HEK293T (cell line): Measurements from ENCODE around the gene UBE2G1.
A peak's percentile ranks its signal among the peaks of the same experiment; 100 is the strongest.
"Not testable (repeated sequence)": the region's sequence is repeated elsewhere in the genome, so short reads cannot be mapped to it uniquely, and the experiment has no call there.

Experiments
- CTCF ChIA-PET: fragments of 350-600 bp; formaldehyde crosslinking; extraction: SDS; loops from one replicate; lab custom pipeline; 2021; ENCODE audit warnings: antibody characterized with exemption, inconsistent platforms; lab: Yijun Ruan, JAX
- POLR2A ChIA-PET: fragments of 350-600 bp; formaldehyde crosslinking; extraction: SDS; loops from one replicate; lab custom pipeline; 2020; ENCODE audit warnings: antibody characterized with exemption, inconsistent platforms; lab: Yijun Ruan, JAX
- DNase-seq: peaks from one replicate; pipeline ENCODE4 v3.0.0; 2012; ENCODE audit warnings: mixed read lengths; ENCODE audit errors: extremely low spot score
- ARNT ChIP-seq: fragments of 450-650 bp; IDR thresholded peaks from 2 replicates; pipeline ENCODE4 v1.6.1; 2017; ENCODE audit warnings: mild to moderate bottlenecking
- BHLHE40 ChIP-seq: fragments of 450-650 bp; IDR thresholded peaks from 2 replicates; pipeline ENCODE4 v1.6.1; 2016; ENCODE audit warnings: mild to moderate bottlenecking, moderate library complexity, borderline replicate concordance
- CTBP1 ChIP-seq: fragments of 450-650 bp; IDR thresholded peaks from 2 replicates; pipeline ENCODE4 v1.6.1; 2016; ENCODE audit warnings: borderline replicate concordance
- ELF4 ChIP-seq: fragments of 450-650 bp; IDR thresholded peaks from 2 replicates; pipeline ENCODE4 v1.6.1; 2017; ENCODE audit warnings: antibody characterized with exemption
- FOXA1 ChIP-seq: fragments of 450-650 bp; IDR thresholded peaks from 2 replicates; pipeline ENCODE4 v1.6.1; 2016; ENCODE audit warnings: mild to moderate bottlenecking
- FOXK2 ChIP-seq: fragments of 450-650 bp; IDR thresholded peaks from 2 replicates; pipeline ENCODE4 v1.6.1; 2016; ENCODE audit warnings: mild to moderate bottlenecking
- FOXM1 ChIP-seq: fragments of 450-650 bp; IDR thresholded peaks from 2 replicates; pipeline ENCODE4 v1.6.1; 2017; ENCODE audit warnings: mild to moderate bottlenecking, borderline replicate concordance
- HDGF ChIP-seq: fragments of 450-650 bp; IDR thresholded peaks from 2 replicates; pipeline ENCODE4 v1.6.1; 2017; ENCODE audit warnings: antibody characterized with exemption, borderline replicate concordance
- L3MBTL2 ChIP-seq: fragments of 450-650 bp; conservative IDR thresholded peaks from 2 replicates; pipeline ENCODE4 v1.6.1; 2016; ENCODE audit warnings: mild to moderate bottlenecking
- LEF1 ChIP-seq: fragments of 450-650 bp; IDR thresholded peaks from 2 replicates; pipeline ENCODE4 v1.6.1; 2017; ENCODE audit warnings: mild to moderate bottlenecking, borderline replicate concordance
- NFRKB ChIP-seq: fragments of 450-650 bp; IDR thresholded peaks from 2 replicates; pipeline ENCODE4 v1.6.1; 2016; ENCODE audit warnings: mild to moderate bottlenecking, moderate library complexity
- PKNOX1 ChIP-seq: fragments of 450-650 bp; IDR thresholded peaks from 2 replicates; pipeline ENCODE4 v1.6.1; 2016
- SP1 ChIP-seq: fragments of 450-650 bp; IDR thresholded peaks from 2 replicates; pipeline ENCODE4 v1.6.1; 2017
- SUZ12 ChIP-seq: fragments of 450-650 bp; IDR thresholded peaks from 2 replicates; pipeline ENCODE4 v1.6.1; 2016; ENCODE audit warnings: mild to moderate bottlenecking
- TARDBP ChIP-seq: fragments of 450-650 bp; IDR thresholded peaks from 2 replicates; pipeline ENCODE4 v1.6.1; 2016
- ZNF384 ChIP-seq: fragments of 450-650 bp; IDR thresholded peaks from 2 replicates; pipeline ENCODE4 v1.6.1; 2016

Gene UBE2G1

DNA sequence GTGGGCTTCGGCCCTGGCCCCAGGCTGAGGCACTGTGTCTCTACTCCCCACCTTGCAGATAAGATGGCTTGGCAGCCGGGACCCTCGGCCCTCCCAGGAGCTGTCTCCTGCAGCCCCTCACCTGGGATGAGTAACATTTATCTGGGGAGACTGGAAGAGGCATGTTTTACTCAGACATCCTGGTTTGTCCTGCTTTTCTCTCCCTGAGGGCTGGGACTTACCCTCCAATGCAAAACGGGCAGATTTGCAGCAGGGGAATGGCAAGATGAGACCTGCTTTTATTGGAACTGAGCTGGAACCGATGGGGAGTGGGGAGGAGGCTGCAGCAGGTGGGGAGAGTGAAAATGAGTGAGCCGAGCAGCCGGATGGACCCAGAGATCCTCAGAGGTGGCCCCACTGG, 27.3 kb upstream of the UBE2G1 start:
- CTCF ChIA-PET = interaction anchor here (0.6 to 1.7 kb wide), 2 partner anchors 27 to 399 kb away, joined by 3 to 5 read pairs; no protein-coding TSS in a partner anchor
- TF ChIP-seq ARNT (no peak), FOXK2 (no peak), FOXA1 (no peak), ZNF384 (no peak), HDGF (no peak), NFRKB (no peak), SP1 (no peak), BHLHE40 (no peak), PKNOX1 (no peak), ELF4 (no peak), SUZ12 (no peak), L3MBTL2 (no peak), TARDBP (no peak), FOXM1 (no peak), LEF1 (no peak), CTBP1 (no peak)
- POLR2A ChIA-PET = no interaction called here
- no peak for DNase-seq

- CTCF ChIA-PET = no interaction called here
Observed at GRCh38 chr17:4389079-4389478, 22.6 kb upstream of the UBE2G1 start.

DNA sequence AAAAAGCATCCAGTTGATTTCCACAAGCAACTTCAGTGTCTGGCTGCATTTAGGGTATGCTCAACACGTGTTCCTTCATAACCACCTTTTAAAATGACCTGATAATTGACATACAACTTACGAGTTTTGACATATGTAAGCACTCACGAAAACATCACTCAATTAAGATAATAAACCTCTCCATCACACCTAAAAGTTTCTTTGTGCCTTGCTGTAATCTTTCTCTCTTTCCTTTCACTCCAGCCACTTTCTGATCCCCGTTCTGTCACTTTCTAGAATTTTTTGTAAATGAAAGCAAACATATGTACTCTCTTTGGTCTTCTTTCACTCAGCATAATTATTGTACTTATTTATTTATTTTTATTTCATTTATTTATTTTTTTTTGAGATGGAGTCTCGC, 20.7 kb upstream of the UBE2G1 start:
- ChIA-PET CTCF (no interaction called here), POLR2A (interaction anchor here (1.2 kb wide), 1 partner anchor 15 kb away, joined by 3 read pairs; no protein-coding TSS in a partner anchor)
- TF ChIP-seq ELF4 (no peak), PKNOX1 (peak; percentile 6; the same call in 1 of the 2 replicates)
- DNase-seq = no peak

More at GRCh38 chr17:4389079-4389478, 22.6 kb upstream of the UBE2G1 start:
- POLR2A ChIA-PET = no interaction called here
- TF ChIP-seq ZNF384 = no peak
- no peak for TF ChIP-seq TARDBP
- TF ChIP-seq LEF1 = no peak
- no peak for TF ChIP-seq L3MBTL2
- no peak for TF ChIP-seq ARNT
- no peak for TF ChIP-seq HDGF
- TF ChIP-seq FOXK2 = no peak
- DNase-seq = no peak

DNA sequence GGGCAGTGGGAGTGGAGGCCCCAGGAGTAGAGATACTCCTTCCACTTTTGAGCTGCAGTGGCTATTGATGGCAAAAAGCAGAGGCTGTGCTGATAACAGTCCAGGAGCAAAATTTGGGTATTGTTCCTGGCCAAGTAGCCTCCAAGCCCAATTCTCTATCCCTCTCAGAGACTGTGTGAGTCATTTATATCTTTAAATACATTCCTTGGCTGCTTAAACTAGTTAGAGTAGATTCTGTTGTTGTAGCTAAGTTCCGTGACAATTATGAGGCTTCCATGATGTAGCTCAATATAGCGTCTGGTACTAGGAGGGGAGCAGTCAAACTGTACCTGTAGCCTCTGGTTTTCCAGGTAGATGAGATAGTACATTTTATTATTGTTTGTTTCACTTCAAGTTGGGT, 19.9 kb upstream of the UBE2G1 start:
- POLR2A ChIA-PET = interaction anchor here (0.8 to 1.2 kb wide), 2 partner anchors 16 to 17 kb away, joined by 3 read pairs; no protein-coding TSS in a partner anchor
- DNase-seq = no peak
- no peak for TF ChIP-seq CTBP1
- no peak for TF ChIP-seq NFRKB
- TF ChIP-seq FOXA1 = no peak
- no peak for TF ChIP-seq ARNT
- no peak for TF ChIP-seq FOXM1
- TF ChIP-seq SUZ12 = no peak
- TF ChIP-seq BHLHE40 = no peak
- TF ChIP-seq TARDBP = no peak
- TF ChIP-seq HDGF = no peak
- no peak for TF ChIP-seq SP1
- TF ChIP-seq ELF4 = no peak
- TF ChIP-seq LEF1 = no peak
- TF ChIP-seq ZNF384 = no peak
- TF ChIP-seq L3MBTL2 = no peak
- TF ChIP-seq FOXK2 = no peak
- CTCF ChIA-PET = no interaction called here

GRCh38 chr17:4381690-4382671, 15.5 kb upstream of the UBE2G1 start:
- TF ChIP-seq ZNF384 = 0 out of 2 replicates have a peak, but pooled peaks have one; percentile 7
- no peak for TF ChIP-seq SUZ12
- no peak for DNase-seq
- POLR2A ChIA-PET = no interaction called here
- CTCF ChIA-PET = interaction anchor here (0.6 kb wide), 1 partner anchor 290 kb away, joined by 3 read pairs; no protein-coding TSS in a partner anchor

- CTCF ChIA-PET = interaction anchor here (0.6 kb wide), 1 partner anchor 25 kb away, joined by 4 read pairs; no protein-coding TSS in a partner anchor
- DNase-seq = no peak
- POLR2A ChIA-PET = no interaction called here
- TF ChIP-seq HDGF (no peak), FOXA1 (no peak), BHLHE40 (no peak), NFRKB (no peak), PKNOX1 (no peak), L3MBTL2 (no peak), SUZ12 (no peak), FOXK2 (no peak), ARNT (no peak), TARDBP (no peak), ELF4 (no peak), SP1 (no peak), ZNF384 (no peak), CTBP1 (no peak)
Observed at GRCh38 chr17:4378626-4379025, 12.2 kb upstream of the UBE2G1 start.

GRCh38 chr17:4377247-4377646, 10.8 kb upstream of the UBE2G1 start:
- POLR2A ChIA-PET, DNase-seq: not testable (repeated sequence)
- CTCF ChIA-PET = interaction anchor here (0.7 kb wide), 1 partner anchor 1961 kb away, joined by 3 read pairs; no protein-coding TSS in a partner anchor

- POLR2A ChIA-PET, DNase-seq, CTCF ChIA-PET: not testable (repeated sequence)
Observed at GRCh38 chr17:4375796-4376440, 9.4 kb upstream of the UBE2G1 start.
